Tibial nerve (tissue), 4 donors: ENCODE results near the gene ABHD12.

Experiments
- CTCF ChIP-seq, 5 experiments: fragments of 200-600 bp in 3 of 5; fragments of 450-650 bp in 2 of 5; sonication (generic) in 3 of 5; IDR thresholded peaks; one replicate each; pipeline ENCODE4 v1.5.1; 2016 to 2019; ENCODE audit warnings: antibody characterized with exemption in 5 of 5, mild to moderate bottlenecking in 3 of 5, moderate library complexity in 2 of 5
- EP300 ChIP-seq, 2 donors: sonication (generic); formaldehyde crosslinking; IDR thresholded peaks; one replicate each; pipeline ENCODE4 v1.6.1; 2017; ENCODE audit warnings: antibody characterized with exemption in 2 of 2, mild to moderate bottlenecking in 1 of 2
- POLR2A ChIP-seq, 2 donors: fragments of 450-650 bp; IDR thresholded peaks; one replicate each; pipeline ENCODE4 v1.6.1; 2017; ENCODE audit warnings: antibody characterized with exemption in 2 of 2, mild to moderate bottlenecking in 2 of 2, moderate library complexity in 2 of 2

- no peak for TF ChIP-seq POLR2A (IDR thresholded peaks at IDR 0.05)
- no peak for TF ChIP-seq CTCF (IDR thresholded peaks at IDR 0.05)
- no peak for TF ChIP-seq EP300 (IDR thresholded peaks at IDR 0.05)
Measured at GRCh38 chr20:25394276-25394675, 3.6 kb upstream of the ABHD12 start.
